Measurements from ENCODE around the gene ZZZ3. TPM values are rescaled to one million over a fixed set of nuclear protein-coding genes. Genes with fewer than 3 reads are reported as not detected.

The ZZZ3 gene
- total RNA-seq, 1 experiment from 2014 or later: 64.0 TPM

Other genes with a start within 250 kb of the ZZZ3 start
- gene USP33, start 77.2 kb upstream of the ZZZ3 start, total RNA-seq (2014; rRNA removed; shearing (Covaris generic)): 73.5 and 84.5 TPM in 2 replicates
- gene MIGA1, start 97.0 kb upstream of the ZZZ3 start, total RNA-seq (2014; rRNA removed; shearing (Covaris generic)): 11.1 and 14.7 TPM in 2 replicates
- 1.7 and 3.4 TPM in 2 replicates for gene NEXN, start 206.0 kb upstream of the ZZZ3 start, total RNA-seq (2014; rRNA removed; shearing (Covaris generic))